GM18909 (cell line): ENCODE measurements around the gene IKZF5.

Experiments
- ATAC-seq: cut with Tn5 transposase; IDR thresholded peaks from one replicate; pipeline ENCODE4 v1.9.1; 2021; ENCODE audit warnings: mild to moderate bottlenecking; ENCODE audit not compliant: unreplicated experiment, poor library complexity

IKZF5 gene

GRCh38 chr10:123008355-123009104 lies at the start of gene IKZF5, which contains the start of gene ACADSB:
IKZF5 (minus strand) TSS chr10:123008795; CDS start chr10:122998625, 10,170 bp downstream.
ACADSB (plus strand) TSS chr10:123009006; CDS start chr10:123009030, 24 bp downstream.
- peak; percentile 88 for ATAC-seq

GRCh38 chr10:123057968-123058367 lies 49.4 kb upstream of the IKZF5 start:
- no peak for ATAC-seq

DNA sequence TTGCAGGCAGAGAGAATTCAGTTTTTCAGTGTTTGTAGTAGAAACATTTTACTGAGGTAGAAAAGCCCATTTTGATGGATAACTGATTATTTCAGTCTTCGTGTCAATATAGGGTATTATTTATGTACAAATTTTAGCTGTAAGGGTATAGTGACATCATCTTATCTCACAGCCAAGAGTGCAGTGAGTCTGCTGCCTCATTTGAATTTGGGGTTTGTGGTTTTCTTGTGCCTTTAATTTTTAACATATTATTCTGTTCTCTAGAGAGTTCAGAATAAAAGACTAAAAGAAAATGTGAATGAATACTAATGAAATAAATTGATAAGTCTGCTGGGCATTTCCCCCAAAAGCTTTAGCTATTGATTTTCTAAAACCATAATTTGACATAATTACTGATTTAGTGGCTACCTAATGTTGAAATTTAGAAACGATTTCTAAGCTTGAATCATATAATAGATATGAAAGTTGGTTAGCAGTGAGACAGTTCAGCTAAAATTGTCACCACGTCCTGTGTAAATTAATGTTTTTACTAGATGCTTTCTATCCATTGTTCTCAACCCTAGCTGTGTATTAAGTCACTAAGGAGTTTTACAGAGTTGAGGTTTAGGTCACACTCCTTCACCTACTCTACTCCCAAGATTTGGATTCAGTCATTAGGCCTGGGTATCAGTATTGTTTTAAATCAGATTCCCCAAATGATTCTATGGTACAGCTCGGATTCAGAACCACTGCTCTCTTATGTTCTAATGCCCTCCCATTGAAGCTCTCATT lies 37.6 kb upstream of the IKZF5 start:
- ATAC-seq: no peak

- no peak for ATAC-seq
Observed at GRCh38 chr10:123044391-123044790, 35.8 kb upstream of the IKZF5 start.

GRCh38 chr10:123043409-123043925 lies 34.9 kb upstream of the IKZF5 start:
- no peak for ATAC-seq

DNA sequence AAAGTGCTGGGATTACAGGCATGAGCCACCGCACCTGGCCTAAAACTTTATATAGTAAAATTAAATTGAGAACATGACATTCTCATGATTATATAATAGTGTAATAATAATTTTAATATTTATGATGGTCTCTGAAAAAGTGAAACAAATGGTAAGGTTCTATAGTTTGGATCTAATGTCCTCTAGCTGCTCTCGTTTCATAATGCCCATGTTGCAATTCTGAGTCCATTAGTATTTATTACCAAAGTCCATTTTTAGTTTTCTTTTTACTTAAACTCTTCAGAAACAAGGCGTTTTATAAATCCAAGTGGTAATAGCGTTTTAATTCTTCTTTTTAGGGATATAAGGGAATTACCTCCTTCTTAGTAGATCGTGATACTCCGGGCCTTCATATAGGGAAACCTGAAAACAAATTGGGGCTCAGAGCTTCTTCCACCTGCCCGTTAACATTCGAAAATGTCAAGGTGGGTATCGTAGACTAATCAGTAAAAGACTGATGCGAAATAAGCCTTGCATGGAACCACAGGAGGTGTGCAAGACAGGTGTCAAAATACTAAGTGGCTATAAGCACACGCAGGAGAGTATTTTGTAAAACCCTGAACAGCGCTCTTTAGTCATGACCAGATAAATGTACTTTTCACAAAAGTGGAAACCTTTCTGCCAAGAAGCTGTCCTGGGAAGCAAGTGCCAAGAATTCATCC lies 34.3 kb upstream of the IKZF5 start:
- ATAC-seq: no peak

GRCh38 chr10:123039632-123039930 lies 31.0 kb upstream of the IKZF5 start:
- no peak for ATAC-seq

- ATAC-seq: no peak
Observed at GRCh38 chr10:123038782-123039631, 30.4 kb upstream of the IKZF5 start.

- no peak for ATAC-seq
Observed at GRCh38 chr10:123035467-123036086, 27.0 kb upstream of the IKZF5 start.

GRCh38 chr10:123034332-123034731 lies 25.7 kb upstream of the IKZF5 start:
- no peak for ATAC-seq

DNA sequence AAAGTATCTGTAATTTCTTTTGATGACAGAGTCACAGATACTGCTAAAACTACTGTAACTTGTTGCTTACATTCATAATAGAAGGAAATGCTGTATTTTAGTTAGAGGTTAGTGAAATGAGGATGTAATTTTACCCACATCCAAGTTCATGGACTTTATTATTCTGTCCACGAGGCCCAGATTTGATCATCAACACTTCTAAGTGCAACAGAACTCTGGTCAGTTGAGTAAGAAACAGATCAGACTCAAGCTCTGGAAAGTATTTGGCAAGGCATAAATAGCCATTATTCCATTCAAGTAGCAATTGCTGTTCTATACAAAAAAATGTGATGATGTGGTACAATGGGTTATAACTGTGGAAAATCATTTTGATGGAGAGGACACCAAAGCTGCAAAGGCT lies 22.5 kb upstream of the IKZF5 start:
- no peak for ATAC-seq

DNA sequence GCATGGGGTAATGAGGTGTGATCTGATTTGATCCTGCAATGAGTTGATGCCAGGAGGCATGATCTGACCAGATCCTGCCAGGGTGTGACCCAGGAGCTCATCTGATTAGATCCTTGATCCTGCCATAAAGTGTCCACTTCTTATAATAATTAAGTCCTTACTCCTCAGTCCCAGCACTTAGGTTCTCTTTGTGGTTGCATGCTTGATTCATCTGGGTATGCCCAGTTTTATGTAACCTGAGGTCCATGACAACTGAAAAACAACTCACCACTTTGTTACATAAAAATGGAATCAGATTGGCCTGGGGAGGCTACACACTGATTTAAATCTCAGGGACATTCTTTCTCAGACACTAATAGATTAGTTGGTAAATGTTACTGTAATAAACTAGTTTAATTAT lies 19.3 kb upstream of the IKZF5 start:
- no peak for ATAC-seq

DNA sequence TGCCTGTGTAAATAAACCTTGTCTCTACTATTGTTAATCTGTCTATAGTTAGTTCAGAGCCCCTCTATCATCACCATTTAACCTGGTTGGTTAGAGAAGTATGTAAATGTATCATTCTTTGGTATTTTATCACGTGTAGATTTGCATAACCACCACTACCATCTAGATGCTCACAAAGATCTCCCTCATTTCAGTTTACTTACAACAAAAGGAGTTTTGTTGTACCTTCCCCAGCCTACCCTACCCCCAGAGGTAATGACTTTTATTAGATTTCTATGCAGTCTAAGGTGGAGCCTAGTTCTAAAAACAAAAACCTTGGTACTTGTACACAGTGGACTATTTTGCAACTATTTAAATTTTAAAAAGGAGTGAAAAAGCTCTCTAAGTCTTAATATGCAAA lies 17.7 kb upstream of the IKZF5 start:
- ATAC-seq: no peak

GRCh38 chr10:123024540-123024939 lies 15.9 kb upstream of the IKZF5 start:
- no peak for ATAC-seq

- no peak for ATAC-seq
Observed at GRCh38 chr10:123021517-123021916, 12.9 kb upstream of the IKZF5 start.

DNA sequence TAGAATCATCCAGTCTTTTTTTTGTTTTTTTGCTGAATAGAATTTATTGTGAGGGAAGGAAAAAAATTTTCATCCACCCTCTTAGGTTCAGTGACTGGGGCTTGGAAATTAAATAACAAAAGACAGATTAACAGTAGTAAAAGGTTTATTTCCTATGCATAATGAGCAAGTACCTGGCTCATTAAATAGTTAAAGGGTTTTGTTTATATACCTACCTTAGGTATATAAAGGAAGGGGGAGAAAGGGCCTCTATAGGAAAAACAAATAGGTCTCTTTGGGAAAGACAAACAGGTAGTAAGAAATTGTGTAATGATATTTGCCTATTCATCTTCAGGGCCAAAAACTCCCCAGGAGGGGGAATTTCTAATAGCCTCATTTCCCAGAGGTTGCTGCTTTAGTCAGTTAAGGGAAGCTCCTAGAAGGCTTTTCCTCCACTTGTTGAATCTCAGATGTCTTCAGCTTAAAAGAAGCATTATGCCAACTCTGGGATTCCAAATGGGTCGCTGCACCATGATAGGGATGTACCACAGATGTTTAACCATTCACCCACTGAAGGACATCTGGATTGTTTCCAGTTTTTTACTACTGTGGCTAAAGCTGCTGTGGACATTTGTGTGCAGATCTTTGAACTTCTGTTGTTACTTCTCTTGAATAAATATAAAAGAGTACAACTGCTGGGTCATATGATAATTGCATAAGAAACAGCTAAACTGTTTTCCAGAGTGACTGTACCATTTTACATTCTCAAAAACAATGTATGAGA lies 11.5 kb upstream of the IKZF5 start:
- ATAC-seq: no peak

DNA sequence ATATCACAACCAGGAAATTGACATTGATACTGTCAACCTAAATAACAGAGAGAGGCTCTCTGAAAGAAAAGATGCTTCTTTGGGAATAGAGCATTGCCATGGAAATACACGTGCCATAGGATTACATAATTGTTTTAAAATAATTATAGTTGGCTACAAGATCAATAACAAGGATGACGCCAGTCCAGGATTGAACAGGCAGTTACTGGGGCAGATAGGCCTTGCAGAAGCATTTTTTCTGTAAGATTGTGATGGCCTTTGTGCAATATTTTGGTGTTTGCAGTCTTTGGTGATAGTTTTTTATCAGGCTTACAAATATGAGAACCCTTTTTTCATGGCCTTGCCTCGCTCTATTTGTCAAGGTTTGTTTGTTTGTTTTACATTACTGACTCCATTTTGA lies 10.7 kb upstream of the IKZF5 start:
- no peak for ATAC-seq

- no peak for ATAC-seq
Observed at GRCh38 chr10:123018531-123018930, 9.9 kb upstream of the IKZF5 start.
